ENCODE results near the gene HPS3. TPM values are rescaled to one million over a fixed set of nuclear protein-coding genes. Genes with fewer than 3 reads are reported as not detected.

Gene HPS3
- total RNA-seq, 4 donors from 2014 or later, result 28.2 to 40.4 (median 32.6) TPM

DNA sequence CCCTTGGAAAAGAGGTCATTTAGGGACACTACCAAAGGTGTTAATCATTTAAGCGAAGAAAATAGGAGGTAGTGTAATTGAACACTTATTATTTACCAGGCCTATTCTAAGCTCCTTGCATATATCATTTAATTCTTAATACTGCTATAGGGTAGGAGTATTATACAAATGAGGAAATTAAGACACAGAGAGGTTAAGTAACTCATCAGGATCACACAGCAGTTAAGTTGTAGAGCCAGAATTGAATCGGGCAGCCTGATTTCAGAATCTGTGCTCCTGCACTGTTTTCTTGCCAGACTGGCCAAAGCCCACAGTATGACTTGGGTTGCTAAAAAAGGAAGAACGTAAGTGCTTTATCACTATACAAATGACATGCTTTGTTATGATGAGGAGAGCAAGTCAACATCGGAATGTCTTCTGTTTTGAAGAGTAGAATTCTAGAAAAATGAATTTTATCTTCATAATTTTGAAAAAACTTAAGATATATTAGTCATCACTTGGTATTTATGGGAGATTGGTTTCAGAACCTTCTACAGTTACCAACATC, 31.4 kb downstream of the HPS3 start:
- H3K4me3 ChIP-seq, result no peak overlapping the region
- H3K27me3 ChIP-seq, result no peaks in the 10 kb centered on the region
- H3K36me3 ChIP-seq, result peaks cover 0 to 76% (median 0%) of the 10 kb centered on the region in 3 donors
- no peak for DNase-seq
- H3K27ac ChIP-seq, result no peak overlapping the region
- no peaks in the 10 kb centered on the region for H3K4me1 ChIP-seq
- H3K9me3 ChIP-seq, result no peaks in the 10 kb centered on the region
- TF ChIP-seq CTCF (IDR thresholded peaks at IDR 0.05) (no peak), POLR2A (IDR thresholded peaks at IDR 0.05) (no peak)

DNA sequence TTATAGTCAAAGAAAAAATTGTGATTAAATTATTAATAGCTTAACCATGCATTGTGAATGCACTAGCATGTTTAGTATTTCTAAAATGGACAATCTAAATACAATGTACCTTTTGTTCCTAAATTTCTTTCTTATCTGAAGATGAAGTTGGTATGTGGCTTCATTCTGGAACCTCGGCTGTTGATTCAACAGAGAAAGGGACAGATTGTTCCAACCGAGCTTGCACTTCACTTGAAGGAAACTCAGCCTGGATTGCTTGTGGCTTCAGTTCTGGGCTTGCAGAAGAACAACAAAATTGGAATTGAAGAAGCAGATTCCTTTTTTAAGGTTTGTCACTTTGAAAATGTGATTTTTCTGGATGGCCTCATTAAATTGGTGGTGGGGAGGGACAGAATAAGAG, 32.6 kb downstream of the HPS3 start:
- DNase-seq, result no peak
- Histone ChIP-seq H3K27ac (no peak overlapping the region), H3K27me3 (no peaks in the 10 kb centered on the region), H3K4me3 (no peak overlapping the region), H3K9me3 (no peaks in the 10 kb centered on the region), H3K36me3 (peaks cover 0 to 73% (median 0%) of the 10 kb centered on the region in 3 donors), H3K4me1 (no peaks in the 10 kb centered on the region)
- TF ChIP-seq POLR2A (IDR thresholded peaks at IDR 0.05) (no peak), CTCF (IDR thresholded peaks at IDR 0.05) (no peak)

DNA sequence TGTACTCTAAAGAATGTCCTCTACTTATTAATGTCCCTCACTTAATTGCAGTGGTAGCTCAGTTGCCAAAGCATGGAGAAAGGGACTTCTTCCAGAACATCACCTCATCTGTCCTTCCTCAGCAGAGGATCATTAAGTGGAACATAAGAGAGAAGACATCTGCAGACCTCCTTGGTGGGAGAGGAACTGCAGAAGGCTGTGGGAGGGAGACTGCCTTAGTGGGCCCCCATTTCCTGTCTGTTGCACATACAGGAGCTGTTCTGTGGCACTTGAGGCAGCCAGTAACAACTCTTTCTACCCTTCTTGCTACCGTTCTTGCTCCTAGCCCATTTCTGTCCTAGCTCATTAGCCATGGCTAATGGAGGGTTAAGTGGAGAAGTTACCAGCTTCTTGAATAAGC, 33.6 kb downstream of the HPS3 start:
- Histone ChIP-seq H3K27ac (no peak overlapping the region), H3K36me3 (peaks cover 0 to 74% (median 0%) of the 10 kb centered on the region in 3 donors), H3K4me1 (no peaks in the 10 kb centered on the region), H3K9me3 (no peaks in the 10 kb centered on the region), H3K27me3 (no peaks in the 10 kb centered on the region), H3K4me3 (no peak overlapping the region)
- TF ChIP-seq POLR2A (IDR thresholded peaks at IDR 0.05), result no peak
- no peak for TF ChIP-seq CTCF (IDR thresholded peaks at IDR 0.05)
- DNase-seq, result no peak

GRCh38 chr3:149167898-149168297, 38.5 kb downstream of the HPS3 start:
- no peaks in the 10 kb centered on the region for H3K27me3 ChIP-seq
- H3K27ac ChIP-seq, result no peak overlapping the region
- no peaks in the 10 kb centered on the region for H3K4me1 ChIP-seq
- H3K9me3 ChIP-seq, result no peaks in the 10 kb centered on the region
- peaks cover 0 to 88% (median 0%) of the 10 kb centered on the region in 3 donors for H3K36me3 ChIP-seq
- no peak overlapping the region for H3K4me3 ChIP-seq
- no peak for DNase-seq
- no peak for TF ChIP-seq CTCF (IDR thresholded peaks at IDR 0.05)
- no peak for TF ChIP-seq POLR2A (IDR thresholded peaks at IDR 0.05)

DNA sequence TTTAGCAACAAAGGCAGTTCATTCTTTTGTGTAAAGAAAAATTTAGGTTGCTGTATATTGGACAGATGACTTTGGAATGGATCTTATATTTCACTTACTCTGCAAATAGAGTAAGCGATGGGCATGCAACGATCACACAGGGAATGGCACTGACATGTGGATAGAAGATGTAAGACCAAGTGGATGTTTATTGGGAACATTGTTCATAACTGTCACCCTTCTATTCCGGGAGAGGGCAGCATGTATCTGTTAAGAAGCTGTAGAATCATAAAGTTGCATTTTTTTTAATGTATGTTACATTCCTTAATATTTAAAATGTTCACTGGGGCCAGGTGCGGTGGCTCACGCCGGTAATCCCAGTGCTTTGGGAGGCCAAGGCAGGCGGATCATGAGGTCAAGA, 41.2 kb downstream of the HPS3 start:
- no peak overlapping the region for H3K4me3 ChIP-seq
- H3K27me3 ChIP-seq, result no peaks in the 10 kb centered on the region
- no peak overlapping the region for H3K27ac ChIP-seq
- no peaks in the 10 kb centered on the region for H3K4me1 ChIP-seq
- H3K36me3 ChIP-seq, result peaks cover 0 to 86% (median 0%) of the 10 kb centered on the region in 3 donors
- TF ChIP-seq CTCF (IDR thresholded peaks at IDR 0.05) (no peak), POLR2A (IDR thresholded peaks at IDR 0.05) (no peak)
- H3K9me3 ChIP-seq, result no peaks in the 10 kb centered on the region
- no peak for DNase-seq

- H3K4me3 ChIP-seq, result no peak overlapping the region
- DNase-seq, result no peak
- H3K9me3 ChIP-seq, result no peaks in the 10 kb centered on the region
- no peak overlapping the region for H3K27ac ChIP-seq
- H3K4me1 ChIP-seq, result no peaks in the 10 kb centered on the region
- TF ChIP-seq CTCF (IDR thresholded peaks at IDR 0.05), result no peak
- TF ChIP-seq POLR2A (IDR thresholded peaks at IDR 0.05), result no peak
- H3K27me3 ChIP-seq, result no peaks in the 10 kb centered on the region
- H3K36me3 ChIP-seq, result peaks cover 0 to 64% (median 0%) of the 10 kb centered on the region in 3 donors
These were observed 45.5 kb downstream of the HPS3 start for GRCh38 chr3:149174901-149175300.

All from Peyer's patch (tissue), 4 donors.